Stimulated activated CD8-positive, alpha-beta memory T cell treated with anti-CD3 and anti-CD28 coated beads, Interleukin-2, amount 100 ng/mL, for 1 hour (primary cell): ENCODE measurements around the gene C8G.

Experiments
- DNase-seq, 2 donors: peaks; one replicate each; pipeline ENCODE4 v3.0.0-alpha.2; 2020; ENCODE audit warnings: low read depth in 2 of 2

Gene C8G

GRCh38 chr9:136944519-136945332 lies at the start of gene C8G, which contains the start of gene FBXW5:
TSS of gene C8G (plus strand) at chr9:136945243. CDS start at chr9:136945321, 78 bp downstream.
TSS of gene FBXW5 (minus strand) at chr9:136944738. CDS start at chr9:136944083, 655 bp downstream.
- peak; percentile 88 to 89 for DNase-seq

DNA sequence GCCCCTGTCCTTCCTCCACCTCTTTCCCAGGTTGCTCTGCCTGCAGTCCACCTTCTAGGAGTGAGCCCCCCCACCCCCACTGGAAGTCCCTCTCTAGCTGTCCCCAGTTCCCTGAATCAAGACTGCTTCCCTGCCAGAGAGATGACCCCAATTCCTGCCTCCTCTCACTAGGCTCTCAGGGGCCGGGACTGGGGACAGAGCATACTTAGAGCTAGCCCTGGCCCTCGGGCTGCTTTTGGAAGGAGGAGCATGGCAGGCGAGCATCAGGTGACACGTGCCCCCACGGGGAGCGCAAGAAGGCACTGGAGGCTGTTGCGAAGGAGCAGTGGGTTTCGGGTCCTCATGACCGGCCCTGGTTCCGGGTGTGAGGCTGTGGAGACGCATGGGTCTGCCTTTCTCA lies 49.0 kb upstream of the C8G start:
- no peak for DNase-seq

DNA sequence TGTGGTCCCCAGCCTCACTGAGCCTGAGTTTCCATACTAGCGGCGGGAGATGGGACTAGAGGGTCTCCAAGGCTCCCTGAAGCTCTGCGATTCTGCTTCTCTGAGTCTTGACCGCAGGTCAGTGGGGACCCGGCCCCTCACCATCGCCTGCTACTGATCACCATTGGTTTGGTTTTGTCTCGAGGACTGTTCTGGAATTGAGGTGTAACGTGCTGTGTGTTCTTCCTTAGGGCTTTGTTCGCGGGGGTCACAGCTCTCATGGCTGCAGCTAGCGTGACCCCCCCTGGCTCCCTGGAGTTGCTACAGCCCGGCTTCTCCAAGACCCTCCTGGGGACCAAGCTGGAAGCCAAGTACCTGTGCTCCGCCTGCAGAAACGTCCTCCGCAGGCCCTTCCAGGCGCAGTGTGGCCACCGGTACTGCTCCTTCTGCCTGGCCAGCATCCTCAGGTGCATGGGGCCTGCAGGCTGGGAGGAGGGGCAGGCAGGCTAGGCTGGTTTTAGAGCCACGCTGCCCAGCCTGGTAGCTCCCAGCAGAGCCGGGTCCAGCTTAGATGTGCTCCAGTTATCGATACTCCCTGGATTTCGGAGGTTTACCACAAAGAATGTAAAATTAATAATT lies 46.5 kb upstream of the C8G start:
- DNase-seq = no peak

DNA sequence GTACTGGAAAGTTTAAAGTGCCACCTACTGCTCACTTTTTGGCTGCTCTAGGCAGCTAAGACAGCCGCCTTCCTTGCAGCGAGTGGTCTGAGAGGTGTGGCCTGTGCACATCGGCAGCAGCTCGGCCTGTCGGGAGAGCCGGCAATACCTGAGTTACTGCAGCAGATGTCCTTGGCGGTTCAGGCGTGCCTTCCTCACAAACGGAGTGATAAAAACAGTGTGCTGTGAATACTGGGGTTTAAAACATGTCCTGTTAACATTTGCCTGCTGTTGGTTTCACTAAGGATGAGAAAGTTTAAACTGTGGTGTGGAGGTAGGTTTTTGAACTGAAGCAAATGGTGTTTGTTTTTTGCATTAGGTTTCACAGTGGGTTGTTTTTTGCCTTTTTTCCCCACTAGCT lies 45.8 kb upstream of the C8G start:
- DNase-seq = no peak

- DNase-seq = no peak
Observed at GRCh38 chr9:136900556-136900955, 44.5 kb upstream of the C8G start.

DNA sequence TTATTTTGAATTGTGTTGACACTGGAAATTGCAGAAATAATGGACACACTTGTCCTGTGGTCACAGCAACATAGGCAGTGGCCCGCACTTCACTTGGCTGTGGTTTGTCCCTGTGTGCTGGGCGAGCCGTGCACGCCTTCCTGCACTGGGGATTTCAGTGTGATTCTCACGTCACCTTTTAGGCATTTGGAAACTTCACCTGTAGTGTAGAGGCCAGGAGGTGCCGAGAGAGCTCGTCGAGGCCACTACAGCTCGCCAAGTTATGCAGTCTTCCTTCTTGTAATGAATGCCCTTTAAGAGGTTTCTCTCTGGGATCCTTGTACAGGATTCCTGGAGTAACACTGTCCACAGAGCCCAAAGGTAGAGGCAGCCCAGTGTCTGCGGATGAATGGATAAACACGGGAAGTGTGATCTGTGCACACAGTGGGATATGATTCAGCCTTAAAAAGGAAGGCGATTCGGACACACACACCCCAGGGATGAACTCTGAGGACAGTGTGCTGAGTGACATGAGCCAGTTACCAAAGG lies 44.0 kb upstream of the C8G start:
- DNase-seq = no peak

DNA sequence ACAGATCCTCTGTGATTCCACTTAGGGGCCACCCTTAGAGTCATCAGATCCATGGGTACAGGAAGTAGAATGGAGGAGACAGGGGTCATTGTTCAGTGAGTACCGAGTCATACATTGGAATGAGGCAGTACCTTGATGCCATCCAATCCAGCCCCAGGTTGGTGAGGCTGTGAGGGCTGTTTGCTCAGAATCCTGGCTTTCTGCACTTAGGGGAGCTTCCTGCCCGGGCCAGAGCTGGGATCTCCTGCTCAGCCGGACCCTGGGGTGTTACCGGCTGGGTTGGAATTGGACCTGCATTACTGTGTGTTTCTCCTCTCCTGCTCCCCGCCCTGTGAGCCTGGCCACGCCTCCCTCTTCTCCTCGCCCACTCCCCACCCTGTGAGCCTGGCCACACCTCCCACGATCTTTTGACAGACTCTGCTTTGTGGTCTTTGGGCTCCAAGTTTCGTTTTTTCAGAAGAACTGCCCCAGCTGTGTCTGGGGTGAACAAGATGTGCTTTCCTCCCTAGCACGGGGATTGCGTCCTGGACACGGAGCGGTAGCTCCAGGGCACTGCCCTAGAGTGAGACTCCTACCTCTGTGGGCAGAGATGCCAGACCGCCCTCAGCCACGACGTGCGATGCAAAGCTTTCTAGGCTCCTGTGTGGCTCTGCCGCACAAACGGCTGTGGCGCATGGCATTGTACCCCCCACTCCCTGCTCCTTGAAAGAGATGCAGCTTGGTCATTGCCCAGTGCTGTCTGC lies 43.4 kb upstream of the C8G start:
- DNase-seq = peak in 1 of 2 donors; percentile 39

GRCh38 chr9:136902259-136902821 lies 42.7 kb upstream of the C8G start:
- DNase-seq = peak; percentile 48 to 72

GRCh38 chr9:136903041-136903554 lies 41.9 kb upstream of the C8G start:
- DNase-seq = no peak

DNA sequence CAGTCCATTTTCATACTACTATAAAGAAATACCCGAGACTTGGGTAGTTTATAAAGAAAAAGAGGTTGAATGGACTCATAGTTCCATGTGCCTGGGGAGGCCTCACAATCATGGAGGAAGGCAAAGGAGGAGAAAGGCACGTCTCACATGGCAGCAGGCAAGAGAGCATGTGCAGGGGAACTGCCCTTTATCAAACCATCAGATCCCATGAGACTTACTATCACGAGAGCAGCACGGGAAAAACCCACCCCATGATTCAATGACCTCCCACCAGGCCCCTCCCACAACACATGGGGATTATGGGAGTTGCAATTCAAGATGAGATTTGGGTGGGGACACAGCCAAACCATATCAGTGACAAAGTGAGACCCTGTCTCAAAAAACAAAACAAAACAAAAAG lies 38.8 kb upstream of the C8G start:
- no peak for DNase-seq

- no peak for DNase-seq
Observed at GRCh38 chr9:136907011-136907914, 37.8 kb upstream of the C8G start.

DNA sequence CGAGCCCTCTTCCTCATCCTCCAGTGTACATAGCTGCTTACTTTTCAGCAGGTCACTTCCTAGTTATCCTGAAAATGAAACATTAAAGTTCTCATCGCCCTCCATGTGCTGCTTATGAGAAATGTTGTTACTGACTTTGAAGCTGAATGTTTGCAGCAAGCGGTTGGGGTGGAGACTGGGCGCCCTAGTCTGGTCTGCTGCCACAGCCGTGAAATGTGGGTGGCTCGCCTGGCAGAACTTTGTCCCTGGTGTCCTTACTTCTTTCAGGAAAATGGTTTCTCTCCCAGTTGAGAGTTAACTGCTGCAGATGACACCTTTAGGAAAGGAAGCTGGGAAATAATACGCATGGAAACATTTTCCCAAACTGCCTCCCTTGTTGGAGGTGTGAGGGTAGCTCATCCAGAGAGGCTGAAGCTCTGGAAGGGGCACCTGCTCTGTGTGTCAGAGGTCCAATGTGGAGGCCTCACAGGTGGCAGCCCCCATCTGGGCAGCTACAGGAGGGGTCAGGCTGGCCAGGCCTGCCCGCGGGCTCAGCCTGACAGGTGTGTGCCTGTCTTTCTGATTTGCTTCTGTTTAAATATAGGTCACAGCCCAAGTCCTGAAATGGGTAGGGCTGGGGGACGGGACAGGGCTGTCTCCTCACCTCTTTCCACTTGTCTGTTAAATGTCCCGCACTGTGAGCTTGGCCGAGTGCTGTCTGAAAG lies 34.7 kb upstream of the C8G start:
- DNase-seq = no peak

DNA sequence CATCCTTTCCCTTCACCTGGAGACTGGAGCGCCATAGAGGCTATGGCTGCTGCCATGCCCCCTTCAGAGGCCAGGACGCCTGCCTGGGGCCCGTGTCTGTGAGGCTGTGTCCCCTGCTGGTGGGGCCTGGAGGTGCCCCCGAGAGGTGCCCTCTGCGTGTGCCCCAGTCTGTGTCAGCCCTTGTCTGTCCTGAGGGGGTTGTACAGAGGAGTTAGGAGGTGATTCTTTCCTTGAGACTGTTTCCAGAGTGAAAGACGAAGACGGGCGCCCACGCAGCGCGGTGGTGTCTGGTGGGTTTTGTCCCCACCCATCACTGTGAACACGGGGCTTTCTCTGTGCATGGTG lies 34.2 kb upstream of the C8G start:
- no peak for DNase-seq

DNA sequence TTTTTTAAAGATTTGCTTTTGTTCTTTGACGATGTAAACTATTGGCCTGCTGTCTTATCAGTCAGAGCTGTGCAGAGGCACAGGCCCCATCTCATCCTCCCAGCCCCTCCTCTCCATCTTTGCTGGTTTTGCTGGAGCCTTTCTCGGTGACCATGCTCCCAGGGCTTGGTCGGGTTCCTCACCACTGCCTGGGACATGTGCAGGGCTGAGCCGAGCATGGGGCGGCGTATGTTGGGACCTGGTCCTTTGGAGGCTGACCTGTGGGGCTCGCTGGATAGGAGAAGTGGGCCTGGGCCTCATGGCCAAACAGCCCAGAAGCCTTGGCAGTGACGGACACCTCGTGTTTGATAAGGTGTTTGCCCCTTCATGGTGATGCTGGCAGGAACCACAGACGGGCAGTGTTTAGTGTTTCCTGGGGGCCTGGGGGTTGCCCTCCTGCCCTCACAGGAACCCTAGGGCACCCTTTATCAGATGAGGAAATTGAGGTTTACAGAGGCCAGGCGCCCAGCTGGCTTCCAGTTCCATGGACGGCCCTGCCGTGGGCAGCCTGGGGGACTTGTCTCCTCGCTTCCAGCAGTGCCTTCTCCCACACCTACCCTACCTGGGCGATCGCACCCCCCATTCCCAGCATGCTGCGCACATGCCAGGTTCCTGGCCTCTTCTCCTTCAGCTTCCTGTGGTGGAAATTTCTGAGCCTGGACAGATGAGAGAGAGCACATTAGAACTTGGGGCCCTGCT lies 31.2 kb upstream of the C8G start:
- DNase-seq = no peak

DNA sequence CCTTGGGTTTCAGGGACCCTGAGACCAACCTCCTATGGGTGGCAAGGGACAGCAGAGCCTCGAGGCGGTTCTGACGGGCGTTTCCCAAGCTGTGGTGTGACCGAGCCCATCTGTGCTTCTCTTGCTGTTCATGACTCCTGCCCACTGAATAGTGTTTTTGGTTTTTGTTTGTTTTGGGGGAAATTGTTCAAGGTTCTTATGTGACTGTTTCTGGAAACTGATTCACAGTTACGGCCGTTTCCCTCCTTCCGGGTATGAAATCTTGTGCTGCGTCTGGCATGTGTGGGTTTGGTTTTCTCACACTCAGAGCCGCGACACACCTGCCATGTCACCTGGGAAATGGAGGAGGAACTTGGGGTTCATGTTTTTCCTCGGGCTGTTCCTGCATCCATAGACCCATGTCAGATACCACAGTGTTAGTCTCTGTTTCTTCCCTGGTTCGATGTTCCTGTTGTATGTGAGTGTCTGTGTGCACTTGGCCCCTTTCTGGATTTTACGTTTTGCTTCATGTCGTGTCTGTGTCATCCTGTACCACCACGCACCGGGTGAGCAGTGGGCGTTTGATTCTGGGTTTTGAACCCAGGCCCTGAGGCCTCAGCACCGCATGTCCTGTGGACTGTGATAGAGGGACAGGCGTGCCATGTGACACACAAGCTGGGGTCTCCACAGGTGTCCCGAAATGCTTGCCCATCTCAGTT lies 29.3 kb upstream of the C8G start:
- DNase-seq = no peak

- DNase-seq = no peak
Observed at GRCh38 chr9:136916330-136917184, 28.5 kb upstream of the C8G start.

DNA sequence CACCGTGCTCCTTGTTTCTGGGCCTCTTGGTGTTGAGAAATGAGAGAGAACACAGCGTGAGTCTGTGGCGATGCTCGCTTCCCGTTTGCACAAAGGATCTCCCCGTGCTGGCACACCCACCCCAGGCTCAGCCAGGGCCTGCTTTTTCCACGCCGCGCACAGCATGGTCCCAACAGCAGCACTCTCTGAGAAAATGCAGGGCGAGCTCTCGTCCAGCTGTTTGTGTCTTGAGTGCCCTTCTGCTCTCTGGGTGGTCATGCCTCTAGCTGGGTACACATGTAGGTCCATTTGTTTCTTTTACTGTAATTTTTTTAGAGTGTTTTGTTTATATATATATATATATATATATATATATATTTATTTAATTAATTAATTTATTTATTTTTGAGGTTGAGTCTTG lies 27.1 kb upstream of the C8G start:
- no peak for DNase-seq

- DNase-seq = no peak
Observed at GRCh38 chr9:136920069-136920468, 25.0 kb upstream of the C8G start.
